GM12875 (cell line): ENCODE data around the gene ENKUR.

Experiments used
- H3K4me3 ChIP-seq: one replicate; pipeline ENCODE4 v1.5.1; 2011; ENCODE audit warnings: low read depth, low read length, control low read depth
- CTCF ChIP-seq: IDR thresholded peaks from 2 replicates; pipeline ENCODE4 v1.5.1; 2011; ENCODE audit warnings: low read depth, mild to moderate bottlenecking, control low read depth, inconsistent platforms, low read length, moderate library complexity, borderline replicate concordance; ENCODE audit not compliant: insufficient read depth

ENKUR gene

GRCh38 chr10:25026463-25026862 lies 10.5 kb upstream of the ENKUR start:
- TF ChIP-seq CTCF: no peak
- H3K4me3 ChIP-seq: no peak overlapping the region

GRCh38 chr10:25024528-25024927 lies 8.6 kb upstream of the ENKUR start:
- H3K4me3 ChIP-seq: no peak overlapping the region
- TF ChIP-seq CTCF: no peak

GRCh38 chr10:25023278-25023677 lies 7.3 kb upstream of the ENKUR start:
- no peak overlapping the region for H3K4me3 ChIP-seq
- no peak for TF ChIP-seq CTCF

- no peak for TF ChIP-seq CTCF
- H3K4me3 ChIP-seq: no peak overlapping the region
Measured at GRCh38 chr10:25018703-25019102, 2.7 kb upstream of the ENKUR start.

- TF ChIP-seq CTCF: no peak
- H3K4me3 ChIP-seq: no peak overlapping the region
Measured at GRCh38 chr10:25017661-25018060, 1.7 kb upstream of the ENKUR start.

GRCh38 chr10:25017154-25017590 lies 1.2 kb upstream of the ENKUR start:
- H3K4me3 ChIP-seq: no peak overlapping the region
- no peak for TF ChIP-seq CTCF

- no peak for TF ChIP-seq CTCF
- peak within 1 kb of the TSS; percentile 40 for H3K4me3 ChIP-seq
Measured at GRCh38 chr10:25016376-25017153, 607 bp upstream of the ENKUR start, which contains the start of gene THNSL1. Gene THNSL1 (plus strand): TSS chr10:25016612. CDS start chr10:25023224, 6,612 bp downstream.
